Measurements from ENCODE around the gene OR51E1.

DNA sequence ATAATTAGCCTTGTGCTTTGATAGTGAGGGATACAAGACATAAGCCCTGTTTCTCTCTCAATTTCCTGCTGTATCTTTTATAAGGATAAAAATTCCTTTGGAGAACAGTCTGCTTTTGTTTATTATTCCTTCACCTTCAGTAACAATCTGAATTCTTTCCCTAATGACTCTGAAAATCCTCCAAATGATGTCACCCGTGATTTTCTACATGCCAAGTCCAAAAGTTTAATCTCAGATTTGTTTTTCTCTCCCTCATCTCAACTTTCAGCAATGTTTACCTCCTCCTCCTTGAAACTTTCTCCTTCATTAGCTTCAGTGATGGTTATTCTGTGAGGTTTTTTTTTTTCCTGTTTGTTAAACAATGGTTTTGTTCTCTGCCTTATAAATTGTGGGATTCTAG, 51.7 kb downstream of the OR51E1 start:
- TF ChIP-seq, protein P1, sequence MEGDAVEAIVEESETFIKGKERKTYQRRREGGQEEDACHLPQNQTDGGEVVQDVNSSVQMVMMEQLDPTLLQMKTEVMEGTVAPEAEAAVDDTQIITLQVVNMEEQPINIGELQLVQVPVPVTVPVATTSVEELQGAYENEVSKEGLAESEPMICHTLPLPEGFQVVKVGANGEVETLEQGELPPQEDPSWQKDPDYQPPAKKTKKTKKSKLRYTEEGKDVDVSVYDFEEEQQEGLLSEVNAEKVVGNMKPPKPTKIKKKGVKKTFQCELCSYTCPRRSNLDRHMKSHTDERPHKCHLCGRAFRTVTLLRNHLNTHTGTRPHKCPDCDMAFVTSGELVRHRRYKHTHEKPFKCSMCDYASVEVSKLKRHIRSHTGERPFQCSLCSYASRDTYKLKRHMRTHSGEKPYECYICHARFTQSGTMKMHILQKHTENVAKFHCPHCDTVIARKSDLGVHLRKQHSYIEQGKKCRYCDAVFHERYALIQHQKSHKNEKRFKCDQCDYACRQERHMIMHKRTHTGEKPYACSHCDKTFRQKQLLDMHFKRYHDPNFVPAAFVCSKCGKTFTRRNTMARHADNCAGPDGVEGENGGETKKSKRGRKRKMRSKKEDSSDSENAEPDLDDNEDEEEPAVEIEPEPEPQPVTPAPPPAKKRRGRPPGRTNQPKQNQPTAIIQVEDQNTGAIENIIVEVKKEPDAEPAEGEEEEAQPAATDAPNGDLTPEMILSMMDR (IDR thresholded peaks at IDR 0.05) = no peak
- TF ChIP-seq POLR2A (IDR thresholded peaks at IDR 0.05) = no peak

All from uterus (tissue), 2 donors.